IMR-90 (cell line): Measurements from ENCODE around the gene ADGRF5. TPM values are rescaled to one million over a fixed set of nuclear protein-coding genes. Genes with fewer than 3 reads are reported as not detected.

ENCODE experiments used
- ATAC-seq: fragments of 200-7000 bp; cut with Tn5 transposase; 2 replicates; pipeline ENCODE4 v1.9.1; 2020; ENCODE audit warnings: low read depth, mild to moderate bottlenecking, moderate library complexity
- BruUV-seq: library from RNA; stranded (reverse); fragments of 400-500 nt; replicated peaks from 2 replicates; lab custom pipeline; 2021; lab: Mats Ljungman, UMichigan
- CTCF ChIA-PET: fragments of 300-600 bp; formaldehyde crosslinking; extraction: SDS; loops from one replicate; lab custom pipeline; 2021; ENCODE audit warnings: antibody characterized with exemption; lab: Yijun Ruan, JAX
- POLR2A ChIA-PET: fragments of 300-600 bp; sonication (Branson Sonifier 250); formaldehyde crosslinking; loops from one replicate; lab custom pipeline; 2022; ENCODE audit warnings: antibody characterized with exemption; ENCODE audit not compliant: unreplicated experiment; lab: Charles Lee
- DNase-seq: peaks from one replicate; pipeline ENCODE4 v3.0.0; 2013
- H2AFZ ChIP-seq: replicated peaks from 2 replicates; pipeline ENCODE3; 2013; ENCODE audit warnings: low read length, mild to moderate bottlenecking; ENCODE audit not compliant: poor library complexity
- H2AK5ac ChIP-seq: 2 replicates; pipeline ENCODE4 v1.6.1; 2013; ENCODE audit warnings: low read depth, low read length, inconsistent platforms
- H2AK9ac ChIP-seq: replicated peaks from 2 replicates; pipeline ENCODE3; 2013; ENCODE audit warnings: mild to moderate bottlenecking, low read depth, low read length, moderate library complexity; ENCODE audit not compliant: poor library complexity
- H2BK120ac ChIP-seq: 2 replicates; pipeline ENCODE4 v1.6.1; 2013; ENCODE audit warnings: low read depth, low read length, inconsistent platforms
- H2BK15ac ChIP-seq: 3 replicates; pipeline ENCODE4 v1.6.1; 2013; ENCODE audit warnings: low read depth, low read length, inconsistent platforms
- H2BK20ac ChIP-seq: 2 replicates; pipeline ENCODE4 v1.6.1; 2013; ENCODE audit warnings: low read depth, mild to moderate bottlenecking, inconsistent platforms, low read length, moderate library complexity
- H2BK5ac ChIP-seq: 2 replicates; pipeline ENCODE4 v1.6.1; 2013; ENCODE audit warnings: mild to moderate bottlenecking, low read depth, low read length, inconsistent platforms; ENCODE audit not compliant: poor library complexity, severe bottlenecking
- H3K14ac ChIP-seq: replicated peaks from 2 replicates; pipeline ENCODE4 v1.6.1; 2013; ENCODE audit warnings: low read depth, low read length, inconsistent platforms
- H3K18ac ChIP-seq: 2 replicates; pipeline ENCODE4 v1.6.1; 2013; ENCODE audit warnings: low read depth, low read length, control low read depth
- H3K23ac ChIP-seq: 2 replicates; pipeline ENCODE4 v1.6.1; 2013; ENCODE audit warnings: low read depth, low read length, inconsistent platforms
- H3K27ac ChIP-seq: 2 replicates; pipeline ENCODE4 v1.5.1; 2013; ENCODE audit warnings: mild to moderate bottlenecking, control low read depth, low read length; ENCODE audit not compliant: insufficient read depth
- H3K27me3 ChIP-seq: 2 replicates; pipeline ENCODE4 v1.6.1; 2013; ENCODE audit warnings: low read length; ENCODE audit not compliant: control insufficient read depth, insufficient read depth
- H3K36me3 ChIP-seq: 2 replicates; pipeline ENCODE4 v1.6.1; 2013; ENCODE audit warnings: low read length, mixed read lengths; ENCODE audit not compliant: control insufficient read depth, insufficient read depth
- H3K4ac ChIP-seq: 2 replicates; pipeline ENCODE4 v1.6.1; 2013; ENCODE audit warnings: low read depth, low read length, inconsistent platforms
- H3K4me1 ChIP-seq: 2 replicates; pipeline ENCODE4 v1.6.1; 2013; ENCODE audit warnings: low read length, mixed read lengths; ENCODE audit not compliant: control insufficient read depth, insufficient read depth
- H3K4me2 ChIP-seq: 2 replicates; pipeline ENCODE4 v1.6.1; 2013; ENCODE audit warnings: low read depth, mild to moderate bottlenecking, control low read depth, low read length, moderate library complexity
- H3K4me3 ChIP-seq: 2 replicates; pipeline ENCODE4 v1.5.1; 2013; ENCODE audit warnings: low read depth, mild to moderate bottlenecking, control low read depth, low read length, moderate library complexity; ENCODE audit not compliant: insufficient read depth
- H3K56ac ChIP-seq: 2 replicates; pipeline ENCODE4 v1.6.1; 2013; ENCODE audit warnings: low read length, inconsistent platforms; ENCODE audit not compliant: insufficient read depth; ENCODE audit errors: extremely low read depth
- H3K79me1 ChIP-seq, 2 experiments: 2 replicates each; pipeline ENCODE4 v1.6.1; 2013; ENCODE audit warnings: low read length in 2 of 2, inconsistent platforms in 1 of 2, low read depth in 1 of 2
- H3K9ac ChIP-seq: 2 replicates; pipeline ENCODE4 v1.6.1; 2013; ENCODE audit warnings: low read depth, low read length, control low read depth
- H3K9me1 ChIP-seq: 2 replicates; pipeline ENCODE4 v1.6.1; 2013; ENCODE audit warnings: low read length, inconsistent platforms; ENCODE audit not compliant: insufficient read depth
- H3K9me3 ChIP-seq: 2 replicates; pipeline ENCODE4 v1.6.1; 2013; ENCODE audit warnings: low read length; ENCODE audit not compliant: control insufficient read depth, insufficient read depth
- H4K20me1 ChIP-seq: 2 replicates; pipeline ENCODE4 v1.6.1; 2013; ENCODE audit warnings: low read length, inconsistent platforms; ENCODE audit not compliant: insufficient read depth
- H4K5ac ChIP-seq: 2 replicates; pipeline ENCODE4 v1.6.1; 2013; ENCODE audit warnings: mild to moderate bottlenecking, low read depth, low read length, control low read depth
- H4K8ac ChIP-seq, 2 experiments: 2 replicates each; pipeline ENCODE4 v1.6.1; 2013; ENCODE audit warnings: low read depth in 2 of 2, low read length in 2 of 2, control low read depth in 1 of 2, inconsistent platforms in 1 of 2
- H4K91ac ChIP-seq: 2 replicates; pipeline ENCODE4 v1.6.1; 2013; ENCODE audit warnings: low read depth, low read length, inconsistent platforms; ENCODE audit not compliant: insufficient read depth
- BHLHE40 ChIP-seq: fragments of 150-350 bp; IDR thresholded peaks from 2 replicates; pipeline ENCODE4 v1.6.1; 2016; ENCODE audit warnings: mild to moderate bottlenecking, low read depth, low read length
- CEBPB ChIP-seq: IDR thresholded peaks from 2 replicates; pipeline ENCODE4 v1.6.1; 2012; ENCODE audit warnings: low read depth, low read length, improper control_type of control experiment
- FOS ChIP-seq: fragments of 150-350 bp; IDR thresholded peaks from 2 replicates; pipeline ENCODE4 v1.6.1; 2016; ENCODE audit warnings: low read depth, low read length
- MAFK ChIP-seq: IDR thresholded peaks from 2 replicates; pipeline ENCODE4 v1.6.1; 2012; ENCODE audit warnings: low read depth, low read length, improper control_type of control experiment
- MAZ ChIP-seq: IDR thresholded peaks from 2 replicates; pipeline ENCODE4 v1.6.1; 2012; ENCODE audit warnings: low read depth, mild to moderate bottlenecking, low read length, improper control_type of control experiment, moderate library complexity, borderline replicate concordance
- MXI1 ChIP-seq: IDR thresholded peaks from 2 replicates; pipeline ENCODE4 v1.6.1; 2012; ENCODE audit warnings: low read depth, mild to moderate bottlenecking, low read length, moderate library complexity, borderline replicate concordance
- NFE2L2 ChIP-seq: fragments of 150-350 bp; IDR thresholded peaks from 2 replicates; pipeline ENCODE4 v1.6.1; 2016; ENCODE audit warnings: low read depth, mild to moderate bottlenecking, low read length
- RAD21 ChIP-seq: IDR thresholded peaks from 2 replicates; pipeline ENCODE4 v1.6.1; 2012; ENCODE audit warnings: low read length, improper control_type of control experiment
- RCOR1 ChIP-seq: IDR thresholded peaks from 2 replicates; pipeline ENCODE4 v1.6.1; 2012; ENCODE audit warnings: mild to moderate bottlenecking, low read length, improper control_type of control experiment; ENCODE audit not compliant: insufficient replicate concordance
- SMC3 ChIP-seq: fragments of 150-350 bp; IDR thresholded peaks from 2 replicates; pipeline ENCODE4 v1.6.1; 2016; ENCODE audit warnings: low read depth, mild to moderate bottlenecking, antibody characterized with exemption, low read length, moderate library complexity
- WGBS, 2 experiments: methylation state at CpG; one replicate each; pipeline versions ENCODE4 v1.1.5 to v1.1.7; 2013; ENCODE audit warnings: missing lambda C conversion rate in 2 of 2; ENCODE audit not compliant: insufficient read length in 1 of 2; ENCODE audit errors: extremely low coverage in 2 of 2; 5-methylcytosine and 5-hydroxymethylcytosine counted together
- dilution Hi-C: fragments of 300-500 bp; cut with HindIII; formaldehyde crosslinking; loops from one replicate; pipeline ENCODE4 v1.14.3; 2018; ENCODE audit warnings: low sequenced_read_pairs; ENCODE audit not compliant: unreplicated experiment
- in situ Hi-C: fragments of 300-500 bp; cut with MboI; formaldehyde crosslinking; loops from 3 replicates; pipeline ENCODE4 v1.14.3; 2019; ENCODE audit warnings: low sequenced_read_pairs, inconsistent platforms, mixed read lengths
- intact Hi-C: fragments of 100-400 bp; cut with micrococcal nuclease; formaldehyde crosslinking; loops from 2 replicates; pipeline ENCODE4 v1.10.0; 2022
- polyA plus RNA-seq, 3 experiments: library from polyadenylated mRNA; depleted of rRNA; stranded (reverse); fragments of >200 nt; gene quantifications; 2 replicates each; pipeline ENCODE4 v1.2.3, GENCODE V29; 2012; ENCODE audit warnings: low replicate concordance in 1 of 3
- total RNA-seq: library from RNA; depleted of rRNA; stranded (reverse); fragments of >200 nt; gene quantifications from 2 replicates; pipeline ENCODE4 v1.2.3, GENCODE V29; 2012
- TF ChIP-seq, protein P1 (sequence below): fragments of 150-350 bp; IDR thresholded peaks from 2 replicates; pipeline ENCODE4 v1.6.1; 2017; ENCODE audit warnings: mild to moderate bottlenecking, antibody characterized with exemption, low read length, low read depth
- TF ChIP-seq, protein P2 (sequence below): fragments of 150-350 bp; IDR thresholded peaks from 2 replicates; pipeline ENCODE4 v1.6.1; 2016; ENCODE audit warnings: low read depth, mild to moderate bottlenecking, low read length, moderate library complexity, borderline replicate concordance
- TF ChIP-seq, protein P3 (sequence below): conservative IDR thresholded peaks from 2 replicates; pipeline ENCODE4 v1.5.1; 2012; ENCODE audit warnings: mild to moderate bottlenecking, low read depth, low read length, improper control_type of control experiment

The ADGRF5 gene
- total and polyA plus RNA-seq, 2 of the 4 experiments (the other 2 are of a cell fraction) = not detected

DNA sequence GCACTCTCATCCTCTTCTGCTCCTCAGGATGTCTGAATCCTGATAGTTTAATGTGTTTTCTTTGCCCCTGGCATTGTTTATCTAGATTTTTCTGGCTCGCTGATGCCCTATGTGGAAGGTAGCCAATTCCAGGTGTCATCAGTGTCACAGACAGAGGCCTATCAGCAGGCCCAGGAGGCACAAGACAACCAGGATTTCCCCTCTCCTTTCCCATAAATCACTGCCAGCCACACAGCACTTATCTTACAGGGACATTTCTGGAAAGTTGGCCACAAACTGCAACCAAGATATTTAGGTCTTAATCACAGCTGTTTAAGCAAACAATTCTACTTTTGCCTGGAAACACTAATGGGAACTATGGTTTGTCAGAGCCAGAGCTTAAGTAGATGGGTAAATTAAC, 28.1 kb downstream of the ADGRF5 start:
- no peak overlapping the region for H2BK5ac ChIP-seq
- BruUV-seq = no TSS peak
- no peak overlapping the region for H2AFZ ChIP-seq
- H3K79me1 ChIP-seq = no peaks in the 10 kb centered on the region
- no peaks in the 10 kb centered on the region for H3K36me3 ChIP-seq
- dilution Hi-C loops = no loop called here
- no peak overlapping the region for H3K4me3 ChIP-seq
- no peak overlapping the region for H3K18ac ChIP-seq
- H2BK15ac ChIP-seq = no peak overlapping the region
- H4K8ac ChIP-seq = no peak overlapping the region
- no CpG with 5 or more reads among the region's 1 CpG for WGBS, 2 experiments
- POLR2A ChIA-PET = no interaction called here
- H3K9me1 ChIP-seq = no peaks in the 10 kb centered on the region
- H2BK120ac ChIP-seq = no peak overlapping the region
- no peak overlapping the region for H3K4ac ChIP-seq
- H3K9me3 ChIP-seq = no peaks in the 10 kb centered on the region
- no peaks in the 10 kb centered on the region for H3K27me3 ChIP-seq
- in situ Hi-C loops = no loop called here
- no peaks in the 10 kb centered on the region for H3K4me1 ChIP-seq
- DNase-seq (no peak), ATAC-seq (no peak)
- H4K91ac ChIP-seq = no peak overlapping the region
- no peak overlapping the region for H2AK5ac ChIP-seq
- no peaks in the 10 kb centered on the region for H4K20me1 ChIP-seq
- H4K5ac ChIP-seq = no peak overlapping the region
- no peak overlapping the region for H3K9ac ChIP-seq
- H3K27ac ChIP-seq = no peak overlapping the region
- no peak overlapping the region for H2BK20ac ChIP-seq
- H2AK9ac ChIP-seq = no peak overlapping the region
- no peak for TF ChIP-seq MAFK
- no peak for TF ChIP-seq CEBPB
- TF ChIP-seq BHLHE40 = no peak
- no peak for TF ChIP-seq SMC3
- no peak for TF ChIP-seq FOS
- TF ChIP-seq, protein P1, sequence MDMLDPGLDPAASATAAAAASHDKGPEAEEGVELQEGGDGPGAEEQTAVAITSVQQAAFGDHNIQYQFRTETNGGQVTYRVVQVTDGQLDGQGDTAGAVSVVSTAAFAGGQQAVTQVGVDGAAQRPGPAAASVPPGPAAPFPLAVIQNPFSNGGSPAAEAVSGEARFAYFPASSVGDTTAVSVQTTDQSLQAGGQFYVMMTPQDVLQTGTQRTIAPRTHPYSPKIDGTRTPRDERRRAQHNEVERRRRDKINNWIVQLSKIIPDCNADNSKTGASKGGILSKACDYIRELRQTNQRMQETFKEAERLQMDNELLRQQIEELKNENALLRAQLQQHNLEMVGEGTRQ = no peak
- no peak for TF ChIP-seq RCOR1
- TF ChIP-seq NFE2L2 = no peak
- TF ChIP-seq, protein P2, sequence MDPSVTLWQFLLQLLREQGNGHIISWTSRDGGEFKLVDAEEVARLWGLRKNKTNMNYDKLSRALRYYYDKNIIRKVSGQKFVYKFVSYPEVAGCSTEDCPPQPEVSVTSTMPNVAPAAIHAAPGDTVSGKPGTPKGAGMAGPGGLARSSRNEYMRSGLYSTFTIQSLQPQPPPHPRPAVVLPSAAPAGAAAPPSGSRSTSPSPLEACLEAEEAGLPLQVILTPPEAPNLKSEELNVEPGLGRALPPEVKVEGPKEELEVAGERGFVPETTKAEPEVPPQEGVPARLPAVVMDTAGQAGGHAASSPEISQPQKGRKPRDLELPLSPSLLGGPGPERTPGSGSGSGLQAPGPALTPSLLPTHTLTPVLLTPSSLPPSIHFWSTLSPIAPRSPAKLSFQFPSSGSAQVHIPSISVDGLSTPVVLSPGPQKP = no peak
- TF ChIP-seq RAD21 = no peak
- TF ChIP-seq, protein P3, sequence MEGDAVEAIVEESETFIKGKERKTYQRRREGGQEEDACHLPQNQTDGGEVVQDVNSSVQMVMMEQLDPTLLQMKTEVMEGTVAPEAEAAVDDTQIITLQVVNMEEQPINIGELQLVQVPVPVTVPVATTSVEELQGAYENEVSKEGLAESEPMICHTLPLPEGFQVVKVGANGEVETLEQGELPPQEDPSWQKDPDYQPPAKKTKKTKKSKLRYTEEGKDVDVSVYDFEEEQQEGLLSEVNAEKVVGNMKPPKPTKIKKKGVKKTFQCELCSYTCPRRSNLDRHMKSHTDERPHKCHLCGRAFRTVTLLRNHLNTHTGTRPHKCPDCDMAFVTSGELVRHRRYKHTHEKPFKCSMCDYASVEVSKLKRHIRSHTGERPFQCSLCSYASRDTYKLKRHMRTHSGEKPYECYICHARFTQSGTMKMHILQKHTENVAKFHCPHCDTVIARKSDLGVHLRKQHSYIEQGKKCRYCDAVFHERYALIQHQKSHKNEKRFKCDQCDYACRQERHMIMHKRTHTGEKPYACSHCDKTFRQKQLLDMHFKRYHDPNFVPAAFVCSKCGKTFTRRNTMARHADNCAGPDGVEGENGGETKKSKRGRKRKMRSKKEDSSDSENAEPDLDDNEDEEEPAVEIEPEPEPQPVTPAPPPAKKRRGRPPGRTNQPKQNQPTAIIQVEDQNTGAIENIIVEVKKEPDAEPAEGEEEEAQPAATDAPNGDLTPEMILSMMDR = no peak
- TF ChIP-seq MXI1 = no peak
- TF ChIP-seq MAZ = no peak
- H3K23ac ChIP-seq = no peak overlapping the region
- CTCF ChIA-PET = no interaction called here
- intact Hi-C loops = no loop called here
- no peak overlapping the region for H3K56ac ChIP-seq
- H3K4me2 ChIP-seq = no peak overlapping the region
- no peak overlapping the region for H3K14ac ChIP-seq
